PFSK-1 (cell line): ENCODE results near the gene RELL1.

Experiments used
- FOXP2 ChIP-seq: optimal IDR thresholded peaks from 2 replicates; pipeline ENCODE3; 2011; ENCODE audit warnings: borderline replicate concordance, control low read depth, inconsistent platforms; ENCODE audit not compliant: insufficient read depth; ENCODE audit errors: extremely low read length, extremely low read depth
- POLR2AphosphoS5 ChIP-seq: IDR thresholded peaks from 2 replicates; pipeline ENCODE4 v1.6.1; 2012; ENCODE audit warnings: low read depth, mild to moderate bottlenecking, control low read depth, low read length, moderate library complexity
- SIN3A ChIP-seq: IDR thresholded peaks from 2 replicates; pipeline ENCODE4 v1.6.1; 2012; ENCODE audit warnings: mild to moderate bottlenecking, low read length, moderate library complexity, borderline replicate concordance; ENCODE audit not compliant: insufficient read depth
- TAF1 ChIP-seq: IDR thresholded peaks from 2 replicates; pipeline ENCODE4 v1.6.1; 2012; ENCODE audit warnings: low read length, control low read depth, borderline replicate concordance; ENCODE audit not compliant: insufficient read depth
- TF ChIP-seq, protein P1 (sequence below), 2 experiments: IDR thresholded peaks; 2 replicates each; pipeline versions ENCODE4 v1.6.1 to v1.8.0; 2011 to 2012; ENCODE audit warnings: low read depth in 2 of 2, low read length in 2 of 2, control low read depth in 1 of 2, inconsistent platforms in 1 of 2, mild to moderate bottlenecking in 1 of 2, moderate library complexity in 1 of 2; ENCODE audit not compliant: insufficient read depth in 1 of 2

RELL1 gene

DNA sequence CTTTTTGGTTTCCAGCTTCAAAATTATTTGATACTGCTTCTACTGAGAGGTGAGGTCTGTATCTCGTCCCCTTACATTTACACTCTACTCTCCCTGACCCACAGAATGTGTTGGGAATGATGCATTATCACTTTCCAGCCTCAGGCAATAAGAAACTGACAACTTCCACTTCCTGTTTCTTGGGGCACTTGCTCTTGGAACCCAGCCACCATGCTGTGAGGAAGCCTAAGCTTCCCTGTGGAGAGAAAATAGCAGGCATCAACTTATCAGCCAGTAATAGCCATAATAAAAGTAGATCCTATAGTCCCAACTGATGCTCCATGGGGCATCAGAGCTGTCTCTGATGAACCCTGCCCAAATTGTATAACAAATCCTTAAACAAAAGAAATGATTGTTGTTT lies 32.6 kb downstream of the RELL1 start:
- TF ChIP-seq, protein P1, sequence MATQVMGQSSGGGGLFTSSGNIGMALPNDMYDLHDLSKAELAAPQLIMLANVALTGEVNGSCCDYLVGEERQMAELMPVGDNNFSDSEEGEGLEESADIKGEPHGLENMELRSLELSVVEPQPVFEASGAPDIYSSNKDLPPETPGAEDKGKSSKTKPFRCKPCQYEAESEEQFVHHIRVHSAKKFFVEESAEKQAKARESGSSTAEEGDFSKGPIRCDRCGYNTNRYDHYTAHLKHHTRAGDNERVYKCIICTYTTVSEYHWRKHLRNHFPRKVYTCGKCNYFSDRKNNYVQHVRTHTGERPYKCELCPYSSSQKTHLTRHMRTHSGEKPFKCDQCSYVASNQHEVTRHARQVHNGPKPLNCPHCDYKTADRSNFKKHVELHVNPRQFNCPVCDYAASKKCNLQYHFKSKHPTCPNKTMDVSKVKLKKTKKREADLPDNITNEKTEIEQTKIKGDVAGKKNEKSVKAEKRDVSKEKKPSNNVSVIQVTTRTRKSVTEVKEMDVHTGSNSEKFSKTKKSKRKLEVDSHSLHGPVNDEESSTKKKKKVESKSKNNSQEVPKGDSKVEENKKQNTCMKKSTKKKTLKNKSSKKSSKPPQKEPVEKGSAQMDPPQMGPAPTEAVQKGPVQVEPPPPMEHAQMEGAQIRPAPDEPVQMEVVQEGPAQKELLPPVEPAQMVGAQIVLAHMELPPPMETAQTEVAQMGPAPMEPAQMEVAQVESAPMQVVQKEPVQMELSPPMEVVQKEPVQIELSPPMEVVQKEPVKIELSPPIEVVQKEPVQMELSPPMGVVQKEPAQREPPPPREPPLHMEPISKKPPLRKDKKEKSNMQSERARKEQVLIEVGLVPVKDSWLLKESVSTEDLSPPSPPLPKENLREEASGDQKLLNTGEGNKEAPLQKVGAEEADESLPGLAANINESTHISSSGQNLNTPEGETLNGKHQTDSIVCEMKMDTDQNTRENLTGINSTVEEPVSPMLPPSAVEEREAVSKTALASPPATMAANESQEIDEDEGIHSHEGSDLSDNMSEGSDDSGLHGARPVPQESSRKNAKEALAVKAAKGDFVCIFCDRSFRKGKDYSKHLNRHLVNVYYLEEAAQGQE (IDR thresholded peaks at IDR 0.05; ENCODE audit: insufficient read depth in 1 of 2, low read depth in 2 of 2, low read length in 2 of 2), result no peak
- TF ChIP-seq SIN3A (no peak), TAF1 (no peak), FOXP2 (no peak), POLR2AphosphoS5 (no peak)

GRCh38 chr4:37652747-37653527 lies 33.2 kb downstream of the RELL1 start:
- no peak for TF ChIP-seq FOXP2
- TF ChIP-seq, protein P1 (IDR thresholded peaks at IDR 0.05; ENCODE audit: insufficient read depth in 1 of 2, low read depth in 2 of 2, low read length in 2 of 2), result no peak
- TF ChIP-seq SIN3A, result no peak
- no peak for TF ChIP-seq POLR2AphosphoS5
- TF ChIP-seq TAF1, result no peak

GRCh38 chr4:37651781-37652377 lies 34.3 kb downstream of the RELL1 start:
- no peak for TF ChIP-seq POLR2AphosphoS5
- TF ChIP-seq, protein P1 (IDR thresholded peaks at IDR 0.05; ENCODE audit: insufficient read depth in 1 of 2, low read depth in 2 of 2, low read length in 2 of 2), result no peak

DNA sequence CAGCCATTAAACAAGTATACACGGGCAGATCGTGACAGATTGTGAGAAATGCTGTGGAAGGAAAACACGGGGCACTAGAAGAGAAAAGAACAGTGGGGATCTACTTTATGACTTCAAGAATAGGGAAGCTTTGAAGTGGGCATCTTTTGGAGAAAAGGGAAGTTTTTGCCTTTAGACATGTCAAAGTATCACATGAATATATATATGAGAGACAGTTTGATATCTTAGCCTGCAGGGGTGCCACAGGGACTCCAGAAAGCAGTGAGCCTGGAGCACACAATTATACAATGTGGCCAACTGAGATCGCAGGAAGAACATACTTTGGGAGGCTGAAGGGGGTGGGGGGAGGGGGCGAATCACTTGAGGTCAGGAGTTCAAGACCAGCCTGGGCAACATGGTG lies 35.7 kb downstream of the RELL1 start:
- TF ChIP-seq SIN3A, result no peak
- no peak for TF ChIP-seq TAF1
- TF ChIP-seq FOXP2, result no peak
- TF ChIP-seq, protein P1 (IDR thresholded peaks at IDR 0.05; ENCODE audit: insufficient read depth in 1 of 2, low read depth in 2 of 2, low read length in 2 of 2), result no peak
- TF ChIP-seq POLR2AphosphoS5, result no peak

DNA sequence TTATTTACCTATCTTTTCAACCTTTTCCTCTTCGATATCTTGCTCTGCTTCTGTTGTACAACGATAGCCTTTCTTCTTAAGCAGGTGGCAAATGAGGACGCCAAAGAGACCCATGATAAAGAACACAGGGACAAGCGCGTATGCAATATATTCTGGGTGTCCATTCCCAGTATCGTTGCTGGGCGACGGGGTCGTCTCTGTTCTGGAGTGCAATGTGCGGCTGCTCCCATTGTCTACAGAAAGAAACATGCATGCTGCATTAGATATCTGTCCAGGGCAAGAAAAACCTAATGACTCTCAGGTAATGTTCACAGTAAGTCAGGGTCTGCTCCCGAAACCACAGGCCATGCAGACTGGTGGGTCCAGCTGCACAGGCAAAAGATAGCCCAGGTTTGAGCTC lies 36.9 kb downstream of the RELL1 start:
- TF ChIP-seq, protein P1 (IDR thresholded peaks at IDR 0.05; ENCODE audit: insufficient read depth in 1 of 2, low read depth in 2 of 2, low read length in 2 of 2), result no peak
- TF ChIP-seq SIN3A (no peak), FOXP2 (no peak), POLR2AphosphoS5 (no peak), TAF1 (no peak)
